Thyroid gland (tissue), 4 donors: ENCODE results near the gene FAM124A. TPM values are rescaled to one million over a fixed set of nuclear protein-coding genes. Genes with fewer than 3 reads are reported as not detected.

Experiments
- DNase-seq, 2 donors: peaks; one replicate each; pipeline ENCODE4 v3.0.0-alpha.2; 2019
- H3K27ac ChIP-seq, 3 donors: fragments of 200-600 bp; sonication (generic); 1 replicate in 2 of 3; 2 replicates in 1 of 3; pipeline ENCODE4 v1.5.1; 2016 to 2019; ENCODE audit warnings: mild to moderate bottlenecking in 1 of 3, moderate library complexity in 1 of 3
- H3K27me3 ChIP-seq: fragments of 200-600 bp; sonication (generic); one replicate; pipeline ENCODE4 v1.5.1; 2019
- H3K36me3 ChIP-seq, 2 donors: fragments of 200-600 bp; sonication (generic); one replicate each; pipeline ENCODE4 v1.5.1; 2016 to 2019
- H3K4me1 ChIP-seq, 2 donors: fragments of 200-600 bp; sonication (generic); one replicate each; pipeline ENCODE4 v1.5.1; 2017 to 2019
- H3K4me3 ChIP-seq, 3 donors: fragments of 200-600 bp; sonication (generic); replicated peaks in 1 of 3; 1 replicate in 2 of 3; 2 replicates in 1 of 3; pipeline ENCODE4 v1.5.1; 2016; ENCODE audit warnings: mild to moderate bottlenecking in 1 of 3
- H3K9me3 ChIP-seq: fragments of 200-600 bp; sonication (generic); one replicate; pipeline ENCODE4 v1.5.1; 2017
- POLR2A ChIP-seq, 2 donors: fragments of 450-650 bp; IDR thresholded peaks; one replicate each; pipeline ENCODE4 v1.6.1; 2017; ENCODE audit warnings: antibody characterized with exemption in 2 of 2, mild to moderate bottlenecking in 2 of 2, moderate library complexity in 1 of 2
- WGBS, 2 donors: methylation state at CpG; one replicate each; pipeline ENCODE4 v1.1.5; 2017; 5-methylcytosine and 5-hydroxymethylcytosine counted together
- intact Hi-C: fragments of 100-400 bp; cut with DNase I; formaldehyde crosslinking; loops from one replicate; pipeline ENCODE4 v1.15.1; 2023
- total RNA-seq, 4 donors: library from RNA; depleted of rRNA; stranded (reverse); fragments of >200 nt; gene quantifications; one replicate each; pipeline ENCODE4 v1.2.3, GENCODE V29; 2016
- TF ChIP-seq, protein P1 (sequence below), 6 experiments: fragments of 200-600 bp in 3 of 6; fragments of 450-650 bp in 3 of 6; sonication (generic) in 3 of 6; IDR thresholded peaks; one replicate each; pipeline ENCODE4 v1.5.1; 2016 to 2019; ENCODE audit warnings: antibody characterized with exemption in 6 of 6, mild to moderate bottlenecking in 2 of 6, inconsistent platforms in 1 of 6, moderate library complexity in 1 of 6

The FAM124A gene
- total RNA-seq, 4 donors from 2014 or later: 9.1 to 11.4 (median 9.4) TPM

DNA sequence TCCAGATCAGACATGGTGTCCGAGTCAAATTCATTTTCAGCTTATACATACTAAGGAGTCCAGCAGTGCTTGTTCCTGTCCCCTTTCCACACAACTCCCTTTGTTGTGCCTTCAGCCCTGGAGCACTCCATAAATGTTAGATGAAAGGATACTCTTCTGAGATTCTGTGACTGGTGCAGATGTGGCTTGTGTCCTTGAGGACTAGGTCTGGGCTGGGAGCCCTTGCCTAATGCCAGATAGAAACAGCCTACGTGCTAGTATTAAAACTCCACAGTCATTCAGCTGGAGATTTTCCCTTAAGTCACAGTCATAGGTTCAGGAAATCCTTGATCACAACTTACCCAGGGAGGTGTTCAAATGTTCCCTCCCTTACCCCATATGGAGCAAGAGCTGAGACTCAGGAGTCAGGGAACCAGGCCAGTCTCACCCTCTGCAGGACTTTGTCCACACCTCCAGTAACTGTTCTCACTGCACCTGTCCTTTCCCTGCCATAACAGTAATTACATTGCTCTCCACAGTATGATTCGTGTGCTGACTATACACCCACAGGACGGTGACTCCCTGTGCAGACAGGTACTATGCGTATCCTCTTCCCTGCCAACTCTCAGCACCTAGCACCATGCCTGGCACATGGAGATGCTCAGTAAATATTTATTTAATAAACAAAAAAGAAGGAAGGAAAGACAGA is 101.8 kb downstream of the FAM124A start:
- H3K4me3 ChIP-seq: no peak overlapping the region
- H3K27me3 ChIP-seq: no peaks in the 10 kb centered on the region
- H3K9me3 ChIP-seq: no peaks in the 10 kb centered on the region
- intact Hi-C loops: no loop called here
- H3K27ac ChIP-seq: no peak overlapping the region
- TF ChIP-seq, protein P1, sequence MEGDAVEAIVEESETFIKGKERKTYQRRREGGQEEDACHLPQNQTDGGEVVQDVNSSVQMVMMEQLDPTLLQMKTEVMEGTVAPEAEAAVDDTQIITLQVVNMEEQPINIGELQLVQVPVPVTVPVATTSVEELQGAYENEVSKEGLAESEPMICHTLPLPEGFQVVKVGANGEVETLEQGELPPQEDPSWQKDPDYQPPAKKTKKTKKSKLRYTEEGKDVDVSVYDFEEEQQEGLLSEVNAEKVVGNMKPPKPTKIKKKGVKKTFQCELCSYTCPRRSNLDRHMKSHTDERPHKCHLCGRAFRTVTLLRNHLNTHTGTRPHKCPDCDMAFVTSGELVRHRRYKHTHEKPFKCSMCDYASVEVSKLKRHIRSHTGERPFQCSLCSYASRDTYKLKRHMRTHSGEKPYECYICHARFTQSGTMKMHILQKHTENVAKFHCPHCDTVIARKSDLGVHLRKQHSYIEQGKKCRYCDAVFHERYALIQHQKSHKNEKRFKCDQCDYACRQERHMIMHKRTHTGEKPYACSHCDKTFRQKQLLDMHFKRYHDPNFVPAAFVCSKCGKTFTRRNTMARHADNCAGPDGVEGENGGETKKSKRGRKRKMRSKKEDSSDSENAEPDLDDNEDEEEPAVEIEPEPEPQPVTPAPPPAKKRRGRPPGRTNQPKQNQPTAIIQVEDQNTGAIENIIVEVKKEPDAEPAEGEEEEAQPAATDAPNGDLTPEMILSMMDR (IDR thresholded peaks at IDR 0.05): no peak
- no peak for TF ChIP-seq POLR2A (IDR thresholded peaks at IDR 0.05)
- DNase-seq: no peak
- no peaks in the 10 kb centered on the region for H3K36me3 ChIP-seq
- no peaks in the 10 kb centered on the region for H3K4me1 ChIP-seq
- 92% methylated on average over 5 of the region's 5 CpGs for WGBS, 2 donors

DNA sequence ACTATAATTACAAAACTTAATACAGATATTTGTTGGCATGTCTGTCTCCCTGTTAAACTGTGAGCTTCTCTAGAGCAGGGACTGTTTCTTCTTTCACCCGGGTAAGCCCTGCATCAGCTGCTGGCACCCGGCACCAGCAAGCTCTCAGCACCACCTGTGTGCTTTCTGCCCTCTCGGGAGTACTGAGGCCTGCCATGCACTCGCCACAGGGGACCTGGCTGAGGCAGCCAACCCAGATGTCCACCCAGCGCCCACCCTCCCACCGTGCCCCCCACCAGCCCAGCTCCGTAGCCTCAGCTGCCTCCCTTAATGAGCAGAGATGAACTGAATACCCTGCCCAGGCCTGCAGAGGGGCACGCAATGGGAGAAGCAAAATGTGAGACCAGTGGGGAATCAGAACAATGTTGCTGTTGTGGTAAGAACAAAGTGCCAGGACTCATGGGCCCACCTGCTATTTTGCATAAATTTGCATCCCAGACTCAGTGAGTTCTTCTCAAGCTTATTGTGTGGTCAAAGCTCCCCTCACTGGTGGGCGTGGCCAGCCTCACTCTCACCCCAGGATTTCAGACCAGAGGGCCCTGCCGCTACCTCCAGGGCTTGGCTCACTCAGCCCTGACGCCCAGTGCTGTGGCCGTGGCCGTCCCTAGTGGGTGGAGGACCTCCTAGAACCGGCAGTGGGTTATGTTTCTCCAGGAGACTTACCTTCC is 102.7 kb downstream of the FAM124A start:
- intact Hi-C loops: no loop called here
- Histone ChIP-seq H3K27ac (no peak overlapping the region), H3K36me3 (no peaks in the 10 kb centered on the region), H3K9me3 (no peaks in the 10 kb centered on the region), H3K4me3 (no peak overlapping the region), H3K4me1 (no peaks in the 10 kb centered on the region), H3K27me3 (no peaks in the 10 kb centered on the region)
- DNase-seq: no peak
- 84 to 85% methylated on average over 9 to 14 of the region's 14 CpGs for WGBS, 2 donors
- TF ChIP-seq, protein P1 (IDR thresholded peaks at IDR 0.05): no peak
- TF ChIP-seq POLR2A (IDR thresholded peaks at IDR 0.05): no peak

DNA sequence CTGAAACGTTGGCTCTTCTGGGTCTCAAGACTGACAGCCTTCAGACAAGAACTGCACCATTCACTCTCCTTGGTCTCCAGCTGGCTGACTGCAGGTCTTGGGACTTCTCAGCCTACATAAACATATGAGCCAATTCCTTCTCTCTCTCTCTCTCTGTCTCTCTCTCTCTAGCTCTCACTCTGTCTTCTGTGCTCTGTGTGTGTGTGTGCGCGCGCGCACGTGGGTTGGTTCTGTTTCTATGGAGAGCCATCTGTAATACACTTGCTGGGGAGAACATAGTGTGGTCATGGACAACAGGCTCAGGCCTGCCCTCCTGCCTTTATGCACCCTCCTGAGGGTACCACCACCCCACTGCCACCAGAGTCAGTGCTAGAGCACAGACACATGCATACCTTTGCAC is 103.6 kb downstream of the FAM124A start:
- WGBS, 2 donors: 88 to 91% methylated on average over 6 of the region's 6 CpGs
- TF ChIP-seq POLR2A (IDR thresholded peaks at IDR 0.05): no peak
- TF ChIP-seq, protein P1 (IDR thresholded peaks at IDR 0.05): no peak

DNA sequence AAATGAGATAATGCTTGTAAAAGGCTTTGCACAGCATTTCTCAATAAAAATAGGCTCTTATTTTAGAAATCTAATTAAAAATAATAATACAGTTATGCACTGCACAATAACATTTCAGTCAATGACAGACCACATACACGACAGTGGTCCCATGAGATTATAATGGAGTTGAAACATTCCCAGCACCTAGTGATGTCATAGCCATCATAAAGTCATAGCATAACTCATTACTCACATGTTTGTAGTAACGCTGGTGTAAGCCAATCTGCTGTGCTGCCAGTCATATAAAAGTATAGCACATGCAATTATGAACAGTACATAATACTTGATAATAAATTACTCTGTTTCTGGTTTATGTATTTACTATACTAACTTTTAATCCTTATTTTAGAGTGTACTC is 104.6 kb downstream of the FAM124A start:
- Histone ChIP-seq H3K4me1 (no peaks in the 10 kb centered on the region), H3K4me3 (no peak overlapping the region), H3K36me3 (no peaks in the 10 kb centered on the region), H3K27me3 (no peaks in the 10 kb centered on the region), H3K27ac (no peak overlapping the region), H3K9me3 (no peaks in the 10 kb centered on the region)
- intact Hi-C loops: no loop called here
- TF ChIP-seq POLR2A (IDR thresholded peaks at IDR 0.05): no peak
- no peak for DNase-seq
- WGBS, 2 donors: 83% methylated on average over 2 of the region's 2 CpGs

More for the DNA sequence above, 103.6 kb downstream of the FAM124A start:
- no peak for DNase-seq
- Histone ChIP-seq H3K4me3 (no peak overlapping the region), H3K27ac (no peak overlapping the region), H3K4me1 (no peaks in the 10 kb centered on the region), H3K36me3 (no peaks in the 10 kb centered on the region), H3K27me3 (no peaks in the 10 kb centered on the region), H3K9me3 (no peaks in the 10 kb centered on the region)
- intact Hi-C loops: no loop called here

DNA sequence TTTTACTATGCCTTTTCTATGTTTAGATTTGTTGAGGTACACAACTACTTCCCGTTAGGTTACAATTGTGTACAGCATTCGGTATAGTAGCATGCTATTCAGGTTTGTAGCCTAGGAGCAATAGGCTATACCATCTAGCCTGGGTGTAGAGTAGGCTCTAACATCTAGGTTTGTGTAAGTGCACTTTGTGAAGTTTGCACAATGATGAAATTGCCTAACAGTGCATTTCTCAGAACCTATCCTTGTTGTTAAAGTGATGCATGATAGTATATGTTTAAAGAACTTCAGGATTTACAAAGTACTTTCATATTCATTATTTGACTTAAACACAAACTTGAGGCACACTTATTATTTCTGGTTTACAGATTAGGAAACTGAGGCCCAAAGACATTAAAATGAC is 105.8 kb downstream of the FAM124A start:
- no peak overlapping the region for H3K27ac ChIP-seq
- H3K36me3 ChIP-seq: no peaks in the 10 kb centered on the region
- intact Hi-C loops: no loop called here
- H3K4me3 ChIP-seq: no peak overlapping the region
- WGBS, 2 donors: 97 to 98% methylated on average over 2 of the region's 2 CpGs
- DNase-seq: no peak
- TF ChIP-seq, protein P1 (IDR thresholded peaks at IDR 0.05): no peak
- TF ChIP-seq POLR2A (IDR thresholded peaks at IDR 0.05): no peak
- no peaks in the 10 kb centered on the region for H3K9me3 ChIP-seq
- no peaks in the 10 kb centered on the region for H3K27me3 ChIP-seq
- no peaks in the 10 kb centered on the region for H3K4me1 ChIP-seq
